ENCODE measurements around the gene UBALD1. TPM values are rescaled to one million over a fixed set of nuclear protein-coding genes. Genes with fewer than 3 reads are reported as not detected.

Gene UBALD1
- total RNA-seq, 1 experiment from 2014 or later = 83.0 TPM

DNA sequence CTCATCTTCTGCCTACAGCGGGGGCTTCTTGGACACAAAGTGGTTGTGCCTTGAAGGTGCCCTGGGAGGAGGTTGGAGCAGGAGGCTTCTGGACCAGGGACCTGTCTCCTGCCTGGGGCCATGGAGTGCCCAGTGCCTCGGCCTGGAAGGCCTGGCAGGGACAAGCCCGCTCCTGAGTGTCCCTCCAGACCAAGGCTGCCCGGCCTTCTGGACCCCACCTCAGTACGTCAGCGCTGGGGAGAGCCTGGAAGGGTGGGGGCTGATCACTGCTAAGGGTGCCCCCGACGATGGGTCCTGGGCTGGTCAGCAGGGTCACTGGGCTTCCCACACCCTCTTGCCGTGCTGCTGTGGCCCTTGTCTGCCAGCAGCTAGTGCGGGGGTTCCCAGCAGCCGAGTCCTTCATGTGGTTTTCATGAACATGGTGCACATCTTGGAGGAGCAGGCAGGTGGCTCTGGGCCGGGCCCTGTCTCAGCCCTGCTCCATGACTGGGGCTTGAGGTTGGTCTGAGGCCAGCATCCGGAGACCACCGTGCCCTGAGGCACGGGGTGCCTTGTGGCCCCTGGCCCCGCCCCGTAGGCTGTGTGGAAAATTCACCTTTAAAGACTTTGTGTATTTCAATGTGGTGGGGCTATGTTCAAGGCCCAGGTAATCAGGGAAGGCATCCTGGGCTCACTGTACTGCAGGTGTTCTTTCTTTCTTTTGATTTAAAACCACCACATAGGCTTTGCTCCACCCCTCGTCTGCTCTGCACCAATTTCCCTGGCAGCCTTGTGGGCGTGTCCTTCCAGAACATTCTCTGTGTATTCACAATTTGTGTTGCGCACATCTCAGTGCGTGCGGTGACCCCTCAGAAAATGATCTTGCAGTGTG, 32.3 kb upstream of the UBALD1 start:
- no peak for DNase-seq (ENCODE audit: low spot score)

DNA sequence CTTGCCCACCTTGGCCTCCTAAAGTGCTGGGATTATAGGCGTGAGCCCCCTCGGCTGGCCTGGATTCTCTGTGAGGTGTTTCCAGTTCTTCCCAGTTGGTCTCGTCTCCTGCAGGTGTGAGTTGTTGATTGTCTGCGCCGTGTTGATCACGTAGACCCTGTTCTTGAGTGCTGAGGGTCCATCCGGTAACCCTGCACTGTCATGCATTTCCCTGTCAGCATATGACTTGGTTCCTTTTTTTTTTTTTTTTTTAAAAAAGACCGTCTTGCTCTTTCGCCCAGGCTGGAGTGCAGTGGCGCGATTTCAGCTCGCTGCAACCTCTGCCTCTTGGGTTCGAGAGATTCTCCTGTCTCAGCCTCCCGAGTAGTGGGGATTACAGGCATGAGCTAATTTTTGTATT, 27.2 kb upstream of the UBALD1 start:
- no peak for DNase-seq (ENCODE audit: low spot score)

DNA sequence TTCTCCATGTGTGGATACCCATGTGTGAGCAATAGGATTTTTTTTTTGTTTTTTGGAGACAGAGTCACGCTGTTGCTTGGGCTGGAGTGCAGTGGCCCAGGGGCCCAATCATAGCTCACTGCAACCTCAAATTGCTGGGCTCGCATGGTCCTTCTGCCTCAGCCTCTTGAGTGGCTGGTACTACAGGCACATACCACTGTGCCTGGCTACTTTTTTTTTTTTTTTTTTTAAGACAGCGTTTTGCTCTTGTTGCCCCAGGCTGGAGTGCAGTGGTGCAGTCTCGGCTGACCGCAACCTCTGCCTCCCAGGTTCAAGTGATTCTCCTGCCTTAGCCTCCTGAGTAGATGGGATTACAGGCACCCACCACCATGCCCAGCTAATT, 26.6 kb upstream of the UBALD1 start:
- no peak for DNase-seq (ENCODE audit: low spot score)

DNA sequence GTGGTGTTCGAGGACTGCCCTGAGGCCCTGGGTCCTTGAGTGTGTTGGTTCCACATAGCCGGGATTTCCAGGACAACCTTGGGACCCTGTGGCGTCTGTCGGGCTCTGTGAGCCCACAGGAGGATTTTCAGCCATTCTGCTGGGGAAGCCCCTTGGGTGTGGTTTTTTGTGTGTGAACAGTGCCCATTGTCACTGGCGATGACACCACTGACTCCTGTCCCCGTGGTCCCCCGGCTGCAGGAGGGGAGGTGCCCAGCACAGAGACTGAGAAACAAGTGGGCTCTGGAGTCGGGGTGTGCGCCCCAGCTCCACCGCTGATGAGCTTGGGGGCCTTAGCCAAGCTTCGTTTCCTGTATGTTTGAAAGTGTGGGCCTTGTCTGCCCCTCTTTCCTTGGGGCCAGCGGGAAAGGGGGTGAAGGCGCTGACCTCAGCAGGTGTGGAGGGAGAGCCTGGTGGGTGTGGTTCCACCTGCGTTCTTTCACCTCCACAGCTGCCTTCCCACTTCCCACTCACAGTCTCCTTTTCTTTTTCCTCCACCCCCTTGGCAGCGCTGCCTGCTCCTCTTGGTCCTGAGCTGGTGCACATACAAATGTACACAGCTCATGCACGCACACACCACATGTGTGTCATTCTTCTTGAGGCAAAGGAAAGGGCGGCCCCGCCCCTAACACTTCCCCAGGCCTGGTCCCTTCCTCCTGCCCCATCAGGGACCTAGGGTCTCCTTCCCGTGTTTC, 26.1 kb upstream of the UBALD1 start:
- no peak for DNase-seq (ENCODE audit: low spot score)

DNA sequence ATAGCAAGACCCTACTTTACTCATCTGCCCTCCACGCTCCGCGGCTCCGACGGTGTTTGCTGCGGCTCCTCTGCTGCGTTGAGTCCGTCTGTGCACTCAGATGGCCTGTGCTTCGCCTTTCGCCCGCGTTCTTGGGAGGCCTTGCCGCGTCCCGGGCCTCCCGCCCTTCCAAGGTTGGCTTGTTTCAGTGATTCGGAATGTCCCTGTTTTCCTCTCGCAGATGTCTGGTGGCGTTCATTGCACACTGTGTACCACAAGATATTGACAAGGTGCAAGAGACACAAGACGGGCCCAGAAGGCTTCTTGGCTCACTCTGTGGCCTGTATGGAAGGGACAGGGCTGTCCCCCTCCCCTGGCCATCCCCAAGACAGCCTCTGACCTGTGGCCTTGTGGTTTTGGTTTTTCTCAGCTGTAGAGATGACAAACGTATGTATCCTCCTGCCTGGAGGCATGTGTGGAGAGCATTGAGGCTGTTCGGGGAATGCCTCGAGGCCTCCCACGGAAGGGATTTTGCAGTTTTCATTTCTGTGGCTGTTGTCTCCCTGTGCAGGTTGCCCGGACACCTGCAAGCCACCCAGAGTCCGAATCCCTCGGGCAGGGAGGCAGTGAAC, 25.3 kb upstream of the UBALD1 start:
- DNase-seq (ENCODE audit: low spot score) = no peak

DNA sequence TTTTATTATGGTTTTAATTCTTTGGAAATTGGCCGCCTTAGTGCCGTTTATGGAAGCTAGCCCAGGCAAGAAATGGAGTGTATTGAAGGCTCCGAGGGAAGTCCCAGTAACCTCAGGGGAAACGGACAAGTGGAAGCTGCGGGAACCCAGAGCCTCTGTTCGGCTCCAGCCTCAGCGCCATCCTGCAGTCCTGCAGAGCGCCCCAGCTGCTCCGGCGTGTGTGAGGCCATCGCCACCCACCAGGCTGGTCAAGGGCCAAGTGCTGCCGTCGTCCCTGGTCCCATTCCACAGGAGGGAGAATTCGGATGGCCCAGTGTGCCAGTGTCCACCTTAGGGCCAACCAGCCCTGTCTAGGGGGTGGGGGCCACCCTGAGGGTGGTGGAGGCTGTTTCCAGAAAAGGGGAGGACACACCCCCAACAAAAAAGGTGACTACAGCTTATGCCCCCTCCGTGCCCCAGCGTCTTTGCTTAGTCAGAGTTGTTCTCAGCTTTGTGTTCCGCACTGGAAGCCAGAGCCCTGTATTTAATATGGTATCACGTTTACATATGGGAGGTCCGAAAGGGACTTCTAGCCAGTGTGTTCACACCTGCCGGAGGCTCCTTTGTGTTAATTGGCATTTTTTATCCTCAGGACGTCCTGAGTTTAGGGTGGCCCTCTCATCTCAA, 22.9 kb upstream of the UBALD1 start:
- no peak for DNase-seq (ENCODE audit: low spot score)

DNA sequence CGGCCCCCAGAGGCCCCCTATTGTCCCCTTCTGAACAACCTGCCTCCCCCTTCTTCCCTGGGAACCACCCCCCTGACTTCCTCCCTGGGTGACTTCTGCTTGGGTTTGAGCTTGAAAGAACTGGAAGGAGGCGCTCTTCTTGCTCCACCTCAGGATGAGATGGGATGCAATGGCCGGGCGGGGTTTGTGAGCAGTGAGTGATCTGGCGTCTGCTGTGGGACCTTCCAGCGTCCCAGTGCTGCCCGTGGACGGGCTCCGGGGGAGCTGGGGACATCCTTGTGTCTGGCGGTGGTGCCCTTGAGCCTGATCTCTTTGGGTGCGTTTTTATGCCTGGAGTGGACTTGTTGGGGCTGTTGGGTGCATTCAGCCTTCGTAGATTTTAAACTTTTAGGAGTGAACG, 21.5 kb upstream of the UBALD1 start:
- no peak for DNase-seq (ENCODE audit: low spot score)

DNA sequence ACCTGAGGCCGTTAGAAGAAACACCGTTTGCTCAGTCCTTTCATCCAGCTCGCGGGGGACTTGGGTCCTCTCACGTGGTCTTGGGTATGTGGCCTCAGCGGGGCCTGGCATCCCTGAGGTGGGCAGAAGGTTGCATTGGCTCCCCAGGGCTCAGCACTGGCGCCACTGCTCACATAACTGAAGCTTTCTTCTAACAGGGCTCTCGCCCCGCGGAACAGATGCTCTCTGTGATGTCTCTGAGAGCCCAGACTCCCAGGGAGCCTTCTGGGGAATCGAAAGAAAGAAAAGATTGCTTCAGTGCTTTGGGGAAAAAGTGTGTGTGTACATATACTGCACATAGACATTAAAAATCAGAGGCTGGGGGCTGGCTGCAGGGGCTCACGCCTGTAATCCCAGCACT, 20.1 kb upstream of the UBALD1 start:
- DNase-seq (ENCODE audit: low spot score) = no peak

DNA sequence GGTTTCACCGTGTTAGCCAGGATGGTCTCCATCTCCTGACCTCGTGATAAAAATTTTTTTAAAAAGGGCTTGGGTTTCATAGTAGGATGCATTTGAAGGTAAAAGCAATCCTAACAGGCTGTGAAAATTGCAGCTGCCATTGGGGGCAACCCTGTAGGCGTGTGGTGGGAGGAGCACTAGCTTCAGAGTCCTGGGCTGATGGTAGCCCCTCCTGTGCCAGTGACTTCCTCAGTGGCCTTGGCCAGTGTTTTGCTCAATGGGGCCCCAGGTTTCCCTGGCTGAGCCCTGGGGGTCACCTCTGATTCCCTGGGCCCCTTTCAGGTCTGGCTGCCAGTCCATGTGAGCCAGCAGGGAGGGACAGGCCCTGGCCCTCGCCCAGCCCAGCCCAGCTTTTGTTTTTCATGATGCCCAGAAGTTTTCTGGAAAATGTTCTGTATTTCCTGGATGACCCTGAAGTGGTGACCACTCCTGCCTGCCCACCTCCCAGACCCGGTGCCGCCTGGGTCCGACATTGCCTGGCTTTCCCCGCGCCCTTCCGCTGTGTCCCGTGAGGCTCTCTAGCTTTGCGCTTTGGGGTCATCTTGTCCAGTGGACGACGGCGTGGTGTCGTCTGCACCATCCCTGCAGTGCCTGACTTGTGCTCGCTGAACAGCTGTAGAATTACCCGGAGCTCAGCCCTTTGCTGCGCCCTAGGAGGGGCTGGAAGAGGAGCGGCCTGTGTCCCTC, 19.4 kb upstream of the UBALD1 start:
- DNase-seq (ENCODE audit: low spot score) = no peak

DNA sequence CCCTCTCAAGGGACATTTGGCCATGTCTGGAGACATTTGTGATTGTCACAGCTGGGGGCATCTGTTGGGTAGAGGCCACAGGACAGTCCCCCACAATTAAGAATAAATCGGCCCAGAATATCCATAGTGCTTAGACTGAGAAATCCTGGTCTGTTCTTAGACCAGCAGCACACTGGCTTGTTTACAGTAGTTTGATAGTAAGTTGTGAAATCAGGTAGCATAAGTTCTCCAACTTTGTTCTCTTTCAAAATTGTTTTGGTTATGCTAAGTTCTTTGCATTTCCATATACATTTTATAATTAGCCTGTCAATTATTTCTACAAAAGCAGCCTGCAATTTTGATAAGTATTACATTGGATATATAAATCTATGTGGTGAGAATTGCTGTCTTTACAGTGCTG, 16.8 kb upstream of the UBALD1 start:
- DNase-seq (ENCODE audit: low spot score) = no peak

DNA sequence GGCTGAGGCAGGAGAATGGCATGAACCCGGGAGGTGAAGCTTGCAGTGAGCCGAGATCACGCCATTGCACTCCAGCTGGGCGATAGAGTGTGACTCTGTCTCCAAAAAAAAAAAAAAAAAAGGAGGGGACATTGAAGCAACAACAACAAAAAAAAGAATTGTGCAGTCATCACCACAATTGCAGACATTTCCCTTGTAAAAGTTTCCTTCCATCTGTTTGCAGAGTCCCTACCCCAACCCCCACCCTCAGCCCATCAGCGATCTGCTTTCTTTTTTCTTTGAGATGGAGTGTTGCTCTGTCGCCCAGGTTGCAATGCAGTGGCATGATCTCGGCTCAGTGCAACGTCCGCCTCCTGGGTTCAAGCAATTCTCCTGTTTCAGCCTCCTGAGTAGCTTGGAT, 13.6 kb upstream of the UBALD1 start:
- no peak for DNase-seq (ENCODE audit: low spot score)

DNA sequence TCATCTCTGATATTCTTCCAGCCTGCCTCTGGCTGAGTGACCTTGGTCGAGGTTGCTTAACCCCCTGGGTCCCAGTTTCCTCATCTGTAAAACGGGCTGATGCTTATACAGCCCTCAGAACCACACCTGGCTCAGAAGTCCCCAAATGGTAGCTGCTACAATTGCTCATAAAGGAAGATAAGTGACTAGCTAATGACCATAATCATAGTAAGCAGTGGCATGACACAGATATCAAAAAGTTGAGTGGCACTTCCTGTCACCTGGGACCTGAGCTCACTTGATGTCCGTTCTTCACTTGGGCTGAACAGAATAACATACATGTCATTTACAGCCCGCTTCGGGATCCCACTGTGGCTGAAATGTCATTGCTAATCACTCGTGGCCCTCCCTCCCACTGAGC, 11.7 kb upstream of the UBALD1 start:
- DNase-seq (ENCODE audit: low spot score) = no peak

DNA sequence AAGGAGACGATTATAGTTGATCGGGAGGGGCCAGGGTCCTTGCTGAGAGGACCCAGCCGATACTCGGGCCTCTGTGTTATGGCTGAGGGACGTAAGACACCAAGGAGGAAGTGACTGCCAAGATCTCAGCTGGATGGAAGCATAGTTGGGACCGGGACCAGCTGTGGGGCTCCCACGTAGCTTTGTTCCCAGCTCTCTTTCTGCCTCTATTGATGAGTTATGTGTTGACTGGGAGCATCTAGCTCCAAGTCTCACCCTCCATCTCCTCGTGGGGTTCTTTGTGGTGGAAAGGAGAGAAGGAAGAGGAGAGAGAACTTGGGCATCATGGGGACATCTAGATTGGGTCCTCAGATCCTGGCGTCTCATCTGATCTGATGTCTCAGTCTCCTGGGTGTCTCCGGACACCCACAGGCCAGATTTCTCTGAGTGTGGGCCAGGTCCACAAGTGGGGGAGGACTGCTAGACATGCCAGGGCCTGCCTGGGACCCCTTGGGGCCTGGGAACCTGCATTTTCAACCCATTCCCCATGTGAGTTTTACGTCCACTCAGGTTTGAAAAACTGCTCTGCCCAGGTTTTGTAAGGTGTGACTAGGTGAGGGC, 11.0 kb upstream of the UBALD1 start:
- no peak for DNase-seq (ENCODE audit: low spot score)

DNA sequence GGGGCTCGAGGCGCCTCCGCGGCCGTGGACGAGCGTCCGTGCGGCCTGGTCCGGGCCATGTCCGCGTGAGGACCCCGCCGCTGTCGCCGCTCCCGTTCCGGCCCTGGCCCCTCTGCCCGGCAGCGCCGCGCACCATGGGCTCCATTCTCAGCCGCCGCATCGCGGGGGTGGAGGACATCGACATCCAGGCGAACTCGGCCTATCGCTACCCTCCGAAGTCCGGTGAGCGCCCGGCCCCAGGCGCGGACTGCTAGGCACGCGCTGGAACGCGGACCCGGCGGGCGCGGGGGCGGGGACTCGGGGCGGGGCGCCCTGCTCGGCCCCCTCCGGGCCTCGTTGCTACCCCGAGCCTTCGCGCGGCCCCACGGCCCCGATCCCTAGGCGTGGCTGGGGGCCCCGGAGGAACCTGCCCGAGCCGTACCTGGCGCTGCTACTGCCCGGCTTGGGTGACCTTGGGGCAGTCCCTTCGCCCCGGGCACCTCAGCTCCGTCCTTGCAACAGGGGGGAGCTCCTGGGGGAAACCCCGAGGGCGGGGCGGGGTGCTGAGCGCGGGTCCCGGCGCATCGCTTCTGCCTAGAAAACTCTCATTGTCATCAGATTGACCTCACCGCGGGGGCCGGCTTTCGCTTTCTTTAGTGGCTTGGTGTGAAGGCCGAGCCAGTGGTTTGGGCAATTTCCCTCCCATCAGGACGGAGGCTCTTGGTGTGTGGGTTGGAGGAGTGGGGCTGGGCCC, 10.3 kb upstream of the UBALD1 start:
- peak; percentile 61 for DNase-seq (ENCODE audit: low spot score)

DNA sequence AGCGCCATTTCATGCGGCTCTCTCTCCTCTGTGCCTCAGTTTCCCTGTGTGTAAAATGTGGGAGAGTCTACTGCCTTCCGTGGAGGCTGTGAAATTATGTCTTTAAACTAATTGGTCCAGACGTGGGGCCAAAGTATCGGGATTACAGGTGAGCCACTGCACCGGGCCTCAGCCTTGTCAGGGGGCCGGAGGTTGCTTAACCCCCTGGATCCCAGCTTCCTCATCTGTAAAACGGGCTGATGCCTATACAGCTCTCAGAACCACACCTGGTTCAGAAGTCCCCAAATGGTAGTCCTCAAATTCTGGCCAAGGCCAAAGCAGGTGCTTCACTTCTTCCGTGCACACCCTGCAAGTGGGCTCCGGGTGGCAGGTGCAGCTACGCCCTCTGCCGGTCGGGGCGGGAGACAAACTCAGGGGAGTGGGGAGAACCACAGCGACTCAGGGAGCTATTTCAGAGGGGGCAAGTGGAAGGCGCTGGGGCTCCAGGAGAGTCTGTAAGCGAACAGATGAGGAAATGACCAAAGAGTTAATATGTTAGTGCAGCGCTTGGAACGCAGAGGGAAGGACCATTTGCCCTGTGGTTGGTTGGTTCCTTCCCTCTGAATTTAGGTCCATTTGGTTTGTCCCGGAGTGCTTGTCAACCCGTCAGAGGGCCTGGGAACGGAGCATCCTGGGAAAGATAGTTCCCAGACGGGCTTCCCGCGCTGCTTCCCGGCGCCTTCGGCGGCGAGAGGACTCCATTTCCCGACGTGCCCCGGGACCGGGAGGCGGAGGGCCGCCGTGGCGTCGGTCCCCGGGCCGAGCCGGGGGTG, 9.5 kb upstream of the UBALD1 start, which contains the start of gene MGRN1:
MGRN1 (plus strand) TSS at position 812 of the 812 bp plus-strand sequence. CDS start 135 bp downstream, outside the sequence.
- DNase-seq (ENCODE audit: low spot score) = peak; percentile 98

DNA sequence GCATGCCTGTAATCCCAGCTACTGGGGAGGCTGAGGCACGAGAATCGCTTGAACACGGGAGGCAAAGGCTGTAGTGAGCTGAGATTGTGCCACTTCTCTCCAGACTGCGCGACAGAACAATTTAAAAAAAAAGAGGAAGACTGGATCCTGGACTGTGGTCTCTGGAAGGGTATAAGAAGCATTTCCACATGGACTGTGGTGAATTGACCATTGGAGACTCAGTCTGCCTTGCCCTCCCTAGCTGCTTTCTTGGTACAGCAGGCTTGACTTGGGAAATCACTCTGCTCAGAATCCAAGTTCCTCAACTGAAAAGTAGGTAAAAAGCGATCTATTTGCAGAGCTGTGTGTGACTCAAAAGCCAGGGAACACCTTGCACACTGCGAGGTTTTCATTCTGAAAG, 8.9 kb upstream of the UBALD1 start:
- no peak for DNase-seq (ENCODE audit: low spot score)

DNA sequence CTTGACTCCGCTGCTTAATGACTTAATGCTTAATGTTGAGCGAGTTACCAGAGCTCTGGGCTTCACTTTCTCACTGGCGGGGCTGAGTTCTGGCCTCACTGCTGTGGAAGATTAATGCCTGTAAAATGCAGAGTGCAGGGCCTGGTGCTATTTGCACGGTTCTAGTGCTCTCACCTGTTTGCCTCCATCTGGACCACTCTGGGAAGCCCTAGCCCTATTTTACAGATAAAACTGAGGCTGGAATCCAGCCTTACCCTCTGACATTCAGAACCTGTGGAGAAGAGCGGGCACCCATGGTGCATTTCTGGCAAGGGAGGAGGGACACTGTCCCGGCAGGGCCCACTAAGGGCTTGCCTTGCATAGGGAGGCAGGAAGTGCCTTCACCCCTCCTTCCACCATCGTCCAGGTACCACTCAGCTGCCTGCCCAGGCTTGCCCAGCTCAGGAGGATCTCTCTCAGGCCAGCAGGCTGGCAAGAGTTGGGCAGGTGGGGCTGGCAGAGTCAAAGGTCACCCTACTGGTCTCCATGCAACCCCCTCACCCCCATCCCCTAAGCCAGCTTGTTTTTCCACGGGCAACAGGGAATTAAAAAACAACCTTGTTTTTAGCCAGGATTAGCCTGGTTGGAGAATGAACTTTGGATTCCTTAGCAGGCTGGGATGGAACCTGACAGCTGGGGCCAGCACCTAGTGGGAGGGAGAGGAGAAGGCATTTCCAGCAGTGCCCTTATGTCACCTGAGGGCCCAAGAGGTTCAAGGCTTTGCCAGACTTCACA, 4.1 kb upstream of the UBALD1 start:
- DNase-seq (ENCODE audit: low spot score) = no peak

DNA sequence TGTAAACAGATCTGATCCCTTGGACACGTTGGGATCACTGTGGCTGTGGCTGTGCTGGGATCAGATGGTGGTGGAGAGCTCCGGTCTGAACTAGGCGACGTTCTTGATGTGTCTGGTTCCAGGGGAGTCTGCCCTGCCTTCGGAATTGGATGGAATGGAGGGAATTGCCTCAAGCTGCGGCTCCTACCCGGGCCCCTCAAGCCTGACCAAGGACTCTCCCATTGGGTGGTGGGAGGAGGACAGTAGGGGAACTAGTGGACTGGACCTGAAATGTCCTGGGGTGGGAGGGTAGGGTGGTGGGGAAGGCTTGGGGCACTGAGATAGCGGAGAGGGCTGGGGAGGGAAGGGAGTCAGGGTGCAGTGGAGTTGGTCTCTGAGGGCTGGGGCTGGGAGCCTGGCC, 3.2 kb upstream of the UBALD1 start:
- no peak for DNase-seq (ENCODE audit: low spot score)
